GM19467 (cell line): ENCODE data around the gene TEX36.
"Not testable (repeated sequence)": the region's sequence is repeated elsewhere in the genome, so short reads cannot be mapped to it uniquely, and the experiment has no call there.

ENCODE experiments used
- ATAC-seq: cut with Tn5 transposase; IDR thresholded peaks from one replicate; pipeline ENCODE4 v1.9.1; 2021; ENCODE audit warnings: mild to moderate bottlenecking, moderate library complexity; ENCODE audit not compliant: unreplicated experiment

Gene TEX36, protein sequence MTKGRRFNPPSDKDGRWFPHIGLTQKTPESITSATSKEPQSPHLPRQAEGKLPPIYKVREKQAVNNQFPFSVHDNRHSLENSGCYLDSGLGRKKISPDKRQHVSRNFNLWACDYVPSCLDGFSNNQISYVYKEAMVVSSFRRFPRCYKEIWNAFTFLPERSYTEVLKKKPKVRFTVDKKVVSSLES

DNA sequence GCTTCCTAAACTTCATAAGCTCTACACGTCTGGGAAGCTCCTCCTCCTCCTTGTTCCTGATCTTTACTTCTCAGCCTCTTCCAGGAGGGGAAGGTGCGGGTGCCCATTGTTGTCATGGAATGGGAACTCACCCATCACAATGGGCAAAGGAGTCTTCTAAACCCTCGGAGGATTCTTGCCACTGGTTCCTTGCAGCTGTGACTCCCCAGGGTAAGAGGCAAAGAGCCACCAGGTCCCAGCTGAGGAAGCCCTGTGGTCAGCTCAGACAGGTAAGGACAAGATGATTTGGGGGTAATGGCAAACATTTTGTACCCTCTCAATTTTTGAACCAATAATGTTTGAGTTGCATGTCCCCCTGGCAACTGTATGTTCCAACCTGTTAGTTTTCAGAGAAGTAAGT is at the start of gene TEX36:
TEX36 (minus strand) TSS at position 101 of the 400 bp plus-strand sequence. CDS start 174 bp downstream, outside the sequence.
- ATAC-seq: no peak

DNA sequence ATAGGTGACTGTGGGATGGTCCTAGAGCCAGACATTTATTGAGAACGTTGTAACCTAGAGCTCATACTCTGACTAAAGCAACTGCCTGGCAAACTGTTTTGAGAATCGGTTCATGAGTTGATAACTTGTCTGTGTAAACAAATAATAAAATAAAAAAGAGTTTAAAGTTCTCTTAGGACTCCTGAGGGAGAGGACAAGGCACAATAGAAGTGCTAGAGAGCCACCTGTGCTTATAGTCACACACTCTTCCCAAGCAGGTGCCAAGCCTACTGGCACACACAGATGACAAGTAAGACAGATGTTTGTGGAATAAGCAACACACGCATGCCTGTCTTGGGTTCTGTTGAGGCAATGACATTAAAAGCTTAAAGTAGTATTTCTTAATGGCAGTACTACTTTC is 44.5 kb upstream of the TEX36 start:
- ATAC-seq: no peak

DNA sequence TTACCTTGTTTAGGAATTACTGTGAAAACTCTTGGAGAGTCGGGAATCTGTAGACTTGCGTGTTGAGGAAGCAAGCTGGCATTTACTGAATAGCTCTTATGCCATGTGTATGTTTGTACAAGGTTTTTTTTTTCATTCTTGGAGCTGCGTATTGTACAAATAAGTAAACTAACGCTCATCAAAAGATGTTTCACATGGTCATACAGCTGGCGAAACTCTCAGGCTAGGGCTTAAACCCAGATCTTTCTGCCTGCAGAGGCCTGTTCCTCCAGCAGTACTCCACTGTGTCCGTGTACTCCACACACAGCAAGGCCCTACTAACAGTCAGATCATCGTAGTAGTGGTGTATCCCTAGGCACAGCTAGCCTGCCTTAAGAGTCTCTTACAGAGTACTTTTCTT is 44.0 kb upstream of the TEX36 start:
- no peak for ATAC-seq

DNA sequence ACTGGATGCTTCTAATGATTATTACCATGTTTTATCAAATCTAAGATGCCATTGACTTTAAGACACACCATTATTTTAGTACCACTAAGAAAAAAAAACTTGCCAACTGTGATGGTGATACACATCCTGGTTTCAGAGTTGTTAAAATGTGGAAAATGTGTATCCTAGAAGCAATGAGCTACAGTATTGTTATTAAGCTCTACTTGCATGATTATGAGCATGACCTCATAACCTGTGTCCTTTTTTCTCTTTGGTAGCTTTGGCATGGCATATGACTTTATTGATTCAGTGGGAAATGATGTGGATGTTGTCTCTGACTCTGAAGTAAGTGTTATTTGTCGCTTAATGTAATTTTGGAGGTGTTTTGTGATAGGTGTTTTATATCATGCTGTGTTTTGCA is 39.8 kb upstream of the TEX36 start:
- ATAC-seq: no peak

DNA sequence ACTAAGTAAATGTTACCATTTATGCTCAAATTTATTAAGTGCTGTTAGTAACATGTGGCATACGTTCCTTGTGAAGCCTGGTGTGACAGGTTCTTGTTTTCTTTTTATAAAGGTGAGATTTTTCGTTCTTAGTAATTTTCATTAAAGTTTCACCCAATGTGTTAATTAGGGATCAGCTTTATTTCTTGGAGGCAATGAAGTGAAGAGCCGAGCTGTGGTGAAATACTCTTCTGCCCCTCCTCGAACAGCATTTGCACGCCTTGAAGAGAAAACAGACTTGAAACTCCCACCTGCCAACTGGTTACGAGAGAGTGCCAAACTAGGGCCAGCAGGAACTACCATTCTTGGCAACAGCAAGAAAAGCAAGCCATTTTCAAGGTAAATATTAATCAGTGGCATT is 38.1 kb upstream of the TEX36 start:
- ATAC-seq: peak; percentile 50

DNA sequence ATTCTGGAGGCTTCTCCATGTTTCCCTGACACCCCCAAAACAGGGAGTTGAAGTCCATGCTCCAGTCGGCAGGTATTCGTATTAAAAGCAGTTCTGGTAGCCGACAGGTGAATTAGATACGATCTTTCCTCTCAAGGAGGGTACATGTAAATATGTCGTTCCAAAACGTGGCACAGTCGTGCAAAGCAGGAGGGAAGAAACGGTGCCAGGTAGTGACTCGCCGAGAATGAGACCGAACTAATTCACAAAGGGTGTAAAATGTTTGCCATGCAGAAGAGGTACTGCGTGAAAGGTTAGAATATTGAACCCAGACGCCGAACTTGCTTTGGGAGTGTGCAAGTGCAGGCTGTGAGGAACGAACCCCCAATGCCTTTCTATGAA is 37.0 kb upstream of the TEX36 start:
- no peak for ATAC-seq

DNA sequence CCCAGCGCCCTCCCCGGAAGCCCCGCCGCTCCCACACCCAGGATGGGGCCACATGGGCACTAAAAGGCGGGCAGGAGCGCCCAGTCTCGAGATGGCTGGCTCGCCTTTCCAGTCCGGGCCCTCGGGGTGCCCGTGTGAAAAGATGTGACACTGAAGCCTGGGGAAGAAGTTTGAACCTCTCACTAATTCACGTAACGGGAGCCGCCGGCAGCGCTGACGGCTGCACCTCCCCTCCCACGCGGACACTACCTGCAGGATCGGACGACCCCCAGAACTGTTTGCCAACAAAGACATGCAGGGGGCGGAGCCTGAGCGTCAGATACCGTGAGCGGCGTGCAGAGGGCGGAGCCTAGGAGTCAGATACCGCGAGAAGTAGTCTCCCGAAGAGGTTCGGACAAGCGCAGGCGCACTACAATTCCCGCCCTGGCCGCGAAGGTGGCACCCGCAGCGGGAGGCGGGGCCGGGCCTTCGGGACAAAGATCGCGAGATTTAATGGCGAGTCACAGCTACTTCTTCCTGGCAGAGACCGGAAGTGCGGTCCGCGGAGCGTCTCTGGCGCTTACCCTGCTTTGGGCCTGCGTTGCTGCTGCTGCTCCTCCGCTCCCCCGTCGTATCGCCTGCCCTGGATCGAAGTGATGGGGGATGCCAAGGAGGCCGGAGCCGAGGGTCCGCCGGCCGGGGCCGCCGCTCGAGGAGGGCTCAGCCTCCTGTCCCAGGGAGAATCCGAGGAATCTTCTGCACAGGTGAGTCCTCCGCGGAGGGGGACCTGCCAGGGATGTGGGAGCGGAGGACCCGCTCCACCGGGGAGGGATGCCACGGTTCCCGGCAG is 36.4 kb upstream of the TEX36 start, which contains the start of gene EDRF1:
EDRF1 (plus strand) TSS at position 537 of the 829 bp plus-strand sequence; CDS start at position 636, 99 bp downstream.
- peak; percentile 92 for ATAC-seq

DNA sequence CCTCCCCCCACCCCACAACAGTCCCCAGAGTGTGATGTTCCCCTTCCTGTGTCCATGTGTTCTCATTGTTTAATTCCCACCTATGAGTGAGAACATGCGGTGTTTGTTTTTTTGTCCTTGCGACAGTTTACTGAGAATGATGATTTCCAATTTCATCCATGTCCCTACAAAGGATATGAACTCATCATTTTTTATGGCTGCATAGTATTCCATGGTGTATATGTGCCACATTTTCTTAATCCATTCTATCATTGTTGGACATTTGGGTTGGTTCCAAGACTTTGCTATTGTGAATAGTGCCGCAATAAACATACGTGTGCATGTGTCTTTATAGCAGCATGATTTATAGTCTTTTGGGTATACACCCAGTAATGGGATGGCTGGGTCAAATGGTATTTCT is 31.8 kb upstream of the TEX36 start:
- ATAC-seq: not testable (repeated sequence)

DNA sequence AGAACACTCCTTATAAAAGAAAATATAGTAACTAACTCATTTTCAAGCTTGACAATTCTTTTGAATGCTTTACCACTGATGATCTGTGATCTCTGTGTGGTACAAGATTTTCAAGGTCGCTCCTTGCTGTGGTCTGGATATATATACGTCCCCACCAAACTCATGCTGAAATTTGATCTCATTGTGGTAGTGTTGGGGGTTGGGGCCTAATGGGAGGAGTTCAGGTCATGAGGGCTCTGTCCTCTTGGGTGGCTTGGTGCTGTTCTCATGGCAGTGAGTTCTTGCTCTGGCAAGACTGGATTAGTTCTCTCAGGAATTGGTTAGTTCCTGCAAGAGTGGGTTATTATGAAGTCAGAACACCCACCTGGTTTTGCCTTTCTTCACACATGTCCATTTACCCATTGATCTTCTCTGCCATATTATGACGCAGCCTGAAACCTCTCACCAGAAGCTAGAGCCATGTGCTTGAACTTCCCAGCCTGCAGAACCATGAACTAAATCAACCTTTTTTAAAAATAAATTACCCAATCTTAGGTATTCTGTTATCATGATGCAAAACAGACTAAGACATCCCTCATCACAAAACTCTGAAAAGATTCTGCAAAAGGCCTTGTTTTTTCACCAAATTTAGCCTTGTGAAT is 28.3 kb upstream of the TEX36 start:
- no peak for ATAC-seq

DNA sequence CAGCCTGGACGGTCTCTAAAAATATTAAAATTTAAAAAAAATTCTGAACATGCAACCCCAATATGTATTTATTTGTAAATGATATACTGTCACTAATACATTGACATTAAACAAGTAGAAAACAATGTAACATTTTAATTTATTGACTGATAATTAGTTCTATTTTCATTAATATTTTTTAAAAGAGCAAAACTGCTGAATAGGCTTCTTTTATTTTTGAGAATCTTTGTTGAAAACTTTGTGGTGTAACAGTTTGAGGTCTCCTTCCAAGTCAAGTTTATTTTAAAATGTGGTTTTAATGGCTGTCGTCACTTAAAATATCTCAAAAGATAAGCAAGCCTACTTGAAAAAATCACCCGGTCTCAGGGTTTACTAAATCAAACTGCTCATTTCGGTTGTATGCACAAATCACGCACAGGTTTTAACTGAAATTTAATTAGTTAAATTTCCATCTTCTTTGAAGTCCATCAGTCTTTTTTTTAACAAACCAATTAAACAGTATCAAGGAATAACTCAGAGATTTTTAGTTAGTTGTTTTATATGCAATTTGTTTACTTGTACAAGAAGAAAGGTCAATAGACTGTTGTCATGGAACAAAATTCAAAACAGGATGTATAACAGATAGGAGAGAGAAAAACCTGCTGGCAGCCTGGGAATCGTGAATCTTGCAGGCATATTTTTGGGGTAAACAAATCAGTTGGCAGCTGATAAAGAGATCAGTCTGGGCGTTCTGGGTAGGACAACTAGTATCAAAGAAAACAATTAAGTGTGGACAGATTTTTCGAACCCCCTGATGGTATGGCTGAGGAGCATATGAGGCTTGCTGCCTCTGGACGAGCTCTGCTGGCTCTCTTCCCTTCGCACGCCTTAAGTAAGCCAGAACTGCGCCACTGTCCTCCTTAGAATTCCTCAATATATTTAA is 26.9 kb upstream of the TEX36 start:
- ATAC-seq: no peak

DNA sequence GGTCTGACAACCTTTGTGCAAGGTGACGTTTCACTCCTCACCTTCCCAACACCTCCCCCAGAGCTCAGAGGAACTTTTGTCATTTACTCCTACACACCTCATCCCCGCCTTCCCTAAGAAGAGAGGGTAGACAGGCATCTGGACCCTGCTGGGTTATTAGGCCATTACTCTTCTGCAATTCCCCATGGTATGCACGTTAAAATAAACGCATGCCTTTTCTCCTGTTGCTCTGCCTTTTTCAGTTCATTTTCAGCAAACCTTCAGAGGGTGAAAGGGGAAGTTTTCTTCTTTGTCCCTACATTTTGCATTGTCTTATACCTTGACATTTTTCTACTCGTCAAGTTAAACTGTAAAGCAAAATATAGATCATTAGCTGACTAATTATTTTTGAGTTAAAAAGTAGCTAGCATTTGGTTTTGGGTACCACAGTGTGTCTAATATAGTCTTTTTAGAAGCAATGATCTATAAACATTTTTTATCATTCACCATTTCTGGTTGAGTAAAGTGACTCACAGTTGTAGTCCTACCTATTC is 26.1 kb upstream of the TEX36 start:
- ATAC-seq: peak; percentile 44

DNA sequence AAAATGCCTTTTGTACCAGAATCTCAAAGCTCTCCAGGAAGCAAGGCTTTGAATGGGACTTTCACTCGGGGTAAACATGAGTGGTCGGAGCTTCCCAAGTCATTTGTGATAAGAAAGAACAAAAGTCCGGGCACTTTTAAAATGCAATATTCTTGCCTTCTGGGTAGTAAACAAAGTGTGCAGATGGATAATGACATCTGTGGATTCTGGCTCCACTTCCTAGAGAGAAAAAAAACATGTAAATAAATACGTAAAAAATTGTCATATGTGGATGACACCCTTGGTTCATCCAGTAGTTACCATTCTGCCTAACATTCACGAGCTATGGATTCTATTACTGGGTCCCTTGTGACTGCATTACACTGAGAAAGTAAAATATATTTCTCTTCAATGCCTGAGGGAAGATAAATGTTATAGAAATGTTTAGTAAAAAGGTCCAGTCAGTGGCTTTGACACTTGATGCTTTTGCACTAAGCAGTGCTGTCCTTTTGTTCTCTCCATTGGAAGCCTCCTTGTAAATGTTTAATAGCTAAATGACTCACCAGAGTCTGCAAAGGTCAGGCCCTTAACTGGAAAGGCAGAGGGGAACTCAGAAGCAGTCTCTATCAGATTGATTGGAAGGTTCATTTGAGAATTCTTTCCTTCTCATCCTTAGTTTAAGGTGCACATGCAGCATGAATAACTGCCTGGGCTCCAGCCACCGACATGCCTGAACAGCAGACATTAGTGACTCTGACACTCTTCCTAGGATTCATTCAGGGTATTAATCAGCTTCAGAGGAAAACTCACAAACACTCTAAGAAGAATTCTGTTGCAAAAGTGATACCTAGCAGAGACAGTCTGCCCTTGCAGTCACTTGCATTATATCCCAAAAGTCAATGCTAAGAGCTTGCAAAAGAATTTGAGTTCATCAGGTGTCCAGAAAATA is 24.8 kb upstream of the TEX36 start:
- peak; percentile 54 for ATAC-seq

DNA sequence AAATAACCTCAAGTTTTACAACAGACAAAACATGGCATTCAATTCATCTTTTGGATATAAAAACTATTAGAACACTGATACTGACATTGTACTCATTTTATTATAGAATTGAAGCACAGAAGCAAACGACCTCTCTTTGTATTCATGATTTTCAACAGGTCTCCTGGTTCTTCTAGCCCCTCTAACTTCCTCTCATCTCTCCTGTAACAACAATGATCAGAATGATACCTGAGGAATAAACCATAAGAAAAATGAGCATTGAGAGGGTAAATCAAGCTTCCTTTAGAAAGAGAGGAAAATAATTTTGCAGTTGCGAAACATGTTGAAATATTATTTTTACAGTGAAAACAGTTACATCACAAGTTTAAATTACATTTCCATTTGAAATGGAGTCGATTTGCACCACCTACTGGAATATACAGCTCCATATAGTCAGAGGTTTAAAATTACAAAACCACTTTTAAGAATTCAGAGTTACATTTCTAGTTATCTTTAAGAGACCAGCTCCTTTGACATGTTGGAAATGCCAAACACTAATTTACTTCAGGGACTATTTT is 17.5 kb upstream of the TEX36 start:
- no peak for ATAC-seq

DNA sequence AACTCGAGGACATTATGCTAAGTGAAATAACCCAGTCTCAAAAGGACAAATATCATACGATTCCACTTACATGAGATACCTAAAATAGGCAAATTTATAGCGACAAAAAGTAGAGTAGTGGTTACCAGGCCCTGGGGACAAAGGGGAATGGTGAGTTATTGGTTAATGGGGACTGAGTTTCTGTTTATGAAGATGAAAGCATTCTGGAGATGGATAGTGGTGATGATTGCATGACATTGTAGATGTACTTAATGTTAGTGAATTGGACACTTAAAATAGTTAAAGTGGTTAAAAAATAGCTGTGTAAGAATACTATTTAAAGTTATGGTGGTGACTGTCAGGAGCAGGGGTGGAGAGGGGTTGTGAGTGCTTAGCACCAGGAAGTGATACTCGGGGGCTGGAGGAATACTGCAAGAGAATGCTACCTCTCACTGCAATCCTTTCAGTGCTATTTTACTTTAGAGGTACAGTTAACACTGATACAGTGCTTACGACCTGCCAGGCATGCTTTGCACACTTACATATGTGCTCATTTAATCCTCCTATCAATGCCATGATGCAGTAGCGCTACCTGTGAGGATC is 16.7 kb upstream of the TEX36 start:
- no peak for ATAC-seq

DNA sequence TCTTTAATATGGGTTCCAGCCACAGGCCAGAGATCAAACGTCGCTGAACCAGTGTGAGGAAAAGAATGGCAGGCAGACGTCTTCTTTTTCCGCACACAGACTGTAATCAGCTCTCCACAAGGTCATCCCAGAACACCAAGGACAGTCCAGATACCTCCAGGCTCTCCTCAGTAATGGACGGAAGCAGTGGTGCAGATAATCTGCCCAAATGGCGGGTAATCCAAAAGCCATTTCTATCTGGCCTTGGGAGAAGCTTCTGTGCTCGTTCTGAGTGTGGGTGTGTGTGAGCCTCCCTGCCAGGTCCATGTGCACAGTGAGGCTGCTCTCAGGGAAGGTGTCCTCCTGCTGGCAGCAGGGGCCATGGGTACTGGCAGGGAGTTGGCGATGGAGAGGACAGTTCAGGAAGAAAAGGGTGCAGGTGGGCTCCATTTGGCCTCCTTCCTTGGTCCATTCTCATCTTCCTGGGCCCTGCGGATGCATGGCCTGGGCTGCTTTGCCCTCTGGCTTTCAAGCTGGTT is 15.6 kb upstream of the TEX36 start:
- no peak for ATAC-seq

DNA sequence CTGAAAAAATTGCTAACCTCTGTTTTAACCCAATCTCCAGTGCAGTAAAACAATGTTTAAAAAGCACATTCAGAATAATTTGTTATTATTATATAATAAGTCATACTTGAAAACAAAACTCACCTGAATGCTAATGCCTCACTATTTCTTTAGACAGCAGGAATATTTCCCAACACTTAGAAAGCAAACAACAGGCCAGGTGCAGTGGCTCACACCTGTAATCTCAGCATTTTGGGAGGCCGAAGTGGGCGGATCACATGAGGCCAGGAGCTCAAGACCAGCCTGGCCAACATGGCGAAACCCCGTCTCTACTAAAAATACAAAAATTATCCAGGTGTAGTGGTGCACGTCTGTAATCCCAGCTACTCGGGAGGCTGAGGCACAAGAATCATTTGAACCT is 13.9 kb upstream of the TEX36 start:
- not testable (repeated sequence) for ATAC-seq

DNA sequence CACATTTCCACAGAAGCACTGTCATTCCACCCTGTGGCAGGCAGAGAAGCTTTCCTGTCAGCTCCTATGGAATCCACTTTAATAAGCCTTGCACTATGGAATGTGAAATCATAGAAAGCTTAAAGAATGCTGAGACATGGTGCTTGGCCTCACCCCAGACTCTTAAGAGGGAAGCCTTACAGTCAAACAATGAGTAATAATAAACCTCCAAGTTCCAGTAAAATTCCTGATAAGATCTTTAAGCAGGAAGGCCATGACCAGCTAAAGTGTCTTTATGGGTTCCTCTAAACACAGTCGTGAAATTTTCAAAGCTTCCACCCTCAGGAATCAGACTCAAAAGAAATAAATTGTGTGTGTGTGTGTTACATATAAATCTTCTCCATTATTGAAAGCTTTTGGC is 11.9 kb upstream of the TEX36 start:
- ATAC-seq: no peak

DNA sequence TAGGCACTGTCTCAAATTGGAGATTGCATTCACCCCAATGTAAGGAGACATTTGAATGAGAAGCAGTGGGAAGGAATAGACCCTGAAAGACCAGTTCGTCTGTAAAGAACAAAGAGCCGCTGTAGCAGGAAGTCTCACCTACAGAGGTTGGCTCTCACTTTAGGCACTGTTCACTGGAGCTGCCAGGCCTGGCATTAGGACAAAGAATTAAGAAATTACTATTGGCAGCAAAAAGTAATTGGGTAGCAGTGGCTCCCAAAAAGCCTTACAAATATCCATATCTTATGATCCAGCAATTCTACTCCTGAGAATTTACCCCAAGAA is 10.5 kb upstream of the TEX36 start:
- no peak for ATAC-seq
